GM19193 (cell line): ENCODE results near the gene C2CD2L.

Experiments used
- POLR2A ChIP-seq: IDR thresholded peaks from 4 replicates; pipeline ENCODE4 v1.6.1; 2011; ENCODE audit not compliant: insufficient read depth, insufficient read length; ENCODE audit errors: extremely low read depth

The C2CD2L gene

DNA sequence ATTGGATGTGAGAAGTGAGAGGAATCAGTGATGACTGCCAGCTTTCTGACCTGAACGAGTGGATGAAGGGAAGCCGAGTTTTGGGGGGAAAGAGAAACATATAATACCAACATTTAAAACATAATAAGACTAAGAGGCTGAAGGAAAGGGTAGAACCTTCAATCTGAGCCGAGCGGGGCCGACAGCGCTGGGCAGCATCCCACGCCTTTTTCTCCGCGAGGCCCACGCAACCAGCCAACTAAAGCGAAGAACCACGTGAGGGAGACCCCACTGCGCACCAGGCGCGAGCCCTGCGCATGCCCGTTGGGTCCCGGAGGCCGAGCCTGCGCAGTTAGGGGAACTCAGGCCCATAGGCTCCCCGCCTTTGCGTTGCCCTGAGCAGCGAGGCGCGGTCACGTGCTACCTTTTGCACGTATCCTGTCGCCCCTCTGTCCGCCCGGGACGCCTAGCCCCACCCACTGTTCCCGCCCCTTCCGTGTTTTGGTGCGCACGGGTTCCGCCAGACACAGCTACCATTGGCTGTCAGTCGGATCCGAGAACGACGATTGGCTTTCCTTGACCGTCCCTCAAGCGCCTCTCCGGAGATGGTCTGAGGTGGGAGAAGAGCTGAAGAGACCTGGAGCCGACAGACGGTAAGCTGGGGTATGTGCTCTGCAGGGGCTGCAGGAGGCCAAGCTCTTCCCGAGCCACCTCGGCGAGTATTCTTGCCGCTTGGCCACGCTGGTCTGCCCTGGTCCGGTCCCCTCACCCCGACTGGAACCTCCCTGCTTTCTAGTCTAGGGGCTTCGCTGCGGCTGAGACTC lies 14.1 kb downstream of the C2CD2L start, which contains the start of gene HINFP:
HINFP (plus strand) TSS at position 573 of the 803 bp plus-strand sequence. CDS start 5,365 bp downstream, outside the sequence.
- peak; percentile 75 for TF ChIP-seq POLR2A

DNA sequence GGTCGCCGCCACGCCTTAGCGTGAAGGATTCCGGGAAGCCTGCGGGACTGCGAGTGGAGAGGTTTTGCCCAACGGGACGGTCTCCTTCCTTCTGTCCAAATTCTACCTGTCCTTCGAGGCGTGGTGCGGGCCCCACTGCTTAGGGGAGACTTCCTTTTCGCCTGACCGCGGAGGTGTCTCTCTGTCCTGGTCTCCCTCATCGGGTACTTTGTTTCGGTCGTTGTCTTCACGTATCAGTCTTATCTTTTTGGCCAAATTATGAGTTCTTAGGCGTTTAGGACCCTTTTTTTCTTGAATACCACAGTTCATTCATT lies 14.6 kb downstream of the C2CD2L start:
- no peak for TF ChIP-seq POLR2A

DNA sequence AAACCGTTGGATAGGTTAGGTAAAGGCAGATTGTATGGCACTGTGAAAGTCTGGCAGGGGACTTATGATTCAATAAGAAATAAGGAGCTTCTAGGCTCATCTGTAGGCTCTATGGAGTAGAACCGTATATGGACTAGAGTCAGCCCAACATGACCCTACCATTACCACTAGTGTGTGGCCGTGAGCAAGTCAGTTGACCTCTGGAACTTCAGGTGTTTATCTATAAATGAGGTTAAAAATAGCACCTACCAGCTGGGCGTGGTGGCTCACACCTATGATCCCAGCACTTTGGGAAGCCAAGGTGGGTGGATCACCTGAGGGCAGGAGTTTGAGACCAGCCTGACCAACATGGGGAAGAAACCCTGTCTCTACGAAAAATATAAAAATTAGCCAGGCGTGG lies 18.7 kb downstream of the C2CD2L start:
- no peak for TF ChIP-seq POLR2A

DNA sequence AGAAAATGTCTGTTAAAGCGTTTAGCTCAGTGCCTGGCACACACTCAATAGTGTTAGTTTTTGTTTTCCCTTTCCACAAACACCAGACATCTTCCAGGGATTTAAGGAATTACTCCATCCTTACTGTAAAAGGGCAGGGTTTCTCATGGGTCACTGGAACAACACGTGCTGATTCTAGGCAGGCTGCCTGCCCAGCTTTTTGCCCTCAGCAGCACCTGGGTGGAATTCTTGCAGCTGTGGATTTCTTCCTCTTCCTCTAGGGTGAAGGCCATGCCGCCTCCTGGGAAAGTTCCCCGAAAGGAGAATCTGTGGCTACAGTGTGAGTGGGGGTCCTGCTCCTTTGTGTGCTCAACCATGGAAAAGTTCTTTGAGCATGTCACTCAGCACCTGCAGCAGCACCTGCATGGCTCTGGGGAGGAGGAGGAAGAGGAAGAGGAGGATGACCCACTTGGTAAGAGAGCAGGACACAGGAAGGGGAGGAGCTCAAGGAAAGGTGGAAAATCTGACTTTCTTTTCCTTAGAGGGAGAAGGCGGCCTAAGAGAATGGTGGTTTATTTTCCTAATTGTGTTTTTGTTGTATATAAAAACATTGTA lies 19.6 kb downstream of the C2CD2L start:
- no peak for TF ChIP-seq POLR2A

DNA sequence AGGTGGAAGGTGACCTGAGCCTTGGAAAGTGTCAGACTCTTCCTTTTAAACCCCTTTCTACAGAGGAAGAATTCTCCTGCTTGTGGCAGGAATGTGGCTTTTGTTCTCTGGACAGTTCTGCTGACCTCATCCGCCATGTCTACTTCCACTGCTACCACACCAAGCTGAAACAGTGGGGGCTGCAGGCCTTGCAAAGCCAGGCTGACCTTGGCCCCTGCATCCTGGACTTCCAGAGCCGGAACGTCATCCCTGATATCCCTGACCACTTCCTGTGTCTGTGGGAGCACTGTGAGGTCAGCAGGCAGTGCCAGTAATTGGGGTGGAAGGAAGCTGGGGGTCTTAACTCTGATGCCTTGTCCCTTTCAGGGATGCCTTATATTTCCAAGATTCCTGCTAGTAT lies 23.5 kb downstream of the C2CD2L start:
- TF ChIP-seq POLR2A: no peak

DNA sequence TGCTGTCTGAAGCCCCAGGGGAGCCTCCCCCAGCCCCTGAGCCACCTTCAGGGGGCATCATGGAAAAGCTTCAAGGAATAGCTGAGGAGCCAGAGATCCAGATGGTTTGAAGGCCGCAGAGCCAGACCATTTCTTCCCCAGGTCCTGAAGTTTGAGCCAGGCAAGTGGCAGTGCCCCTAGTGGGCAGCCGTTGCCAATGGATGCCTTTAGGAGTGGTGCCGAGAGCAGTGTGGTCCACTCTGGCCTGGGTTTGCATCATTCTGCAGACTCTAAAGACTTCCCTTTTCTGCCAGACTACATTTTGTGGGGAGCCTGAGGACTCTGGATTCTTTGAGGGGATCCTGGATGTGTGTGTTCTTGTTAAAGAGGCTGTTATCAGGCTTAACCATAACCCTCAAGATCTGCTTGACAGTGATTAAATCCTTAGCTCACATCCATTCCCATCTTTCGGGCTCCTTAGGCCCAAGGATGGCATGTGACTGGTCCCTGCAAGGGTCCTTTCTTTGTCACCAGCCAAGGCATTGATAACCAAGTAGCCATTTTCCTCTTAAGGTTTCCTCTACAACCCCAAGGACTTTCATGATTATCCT lies 27.3 kb downstream of the C2CD2L start:
- TF ChIP-seq POLR2A: no peak

DNA sequence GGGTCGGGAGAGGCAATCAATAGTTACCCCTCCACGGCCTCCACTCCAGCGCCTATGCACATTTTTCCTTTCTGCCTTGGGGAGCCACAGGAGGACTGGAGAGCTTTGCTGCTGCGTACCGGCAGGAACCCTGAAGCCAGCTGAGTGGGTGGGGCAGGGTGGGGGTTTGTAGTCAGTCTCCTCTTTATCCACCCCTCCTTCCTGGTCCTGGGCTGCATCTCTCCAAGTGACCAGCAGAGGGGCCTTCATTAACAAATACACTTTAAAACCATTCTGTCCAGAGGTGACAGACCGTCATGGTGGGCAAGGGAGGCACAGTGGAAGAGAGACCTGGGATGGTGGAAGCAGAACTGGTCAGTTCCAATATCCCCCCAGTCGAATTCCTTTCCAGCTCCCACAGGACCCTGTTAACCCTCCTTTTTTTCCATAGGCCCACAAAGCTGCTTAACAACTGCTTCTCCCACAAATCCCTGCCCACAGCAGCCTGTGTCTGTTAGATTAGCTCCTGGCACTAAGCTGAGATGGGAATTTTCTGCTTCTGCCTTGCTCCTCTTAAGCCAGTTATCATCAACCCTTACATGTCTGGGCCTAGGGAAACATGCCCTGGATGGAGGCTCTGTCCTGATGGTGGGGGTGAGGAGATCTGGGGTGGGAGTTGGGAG lies 37.8 kb downstream of the C2CD2L start:
- no peak for TF ChIP-seq POLR2A

DNA sequence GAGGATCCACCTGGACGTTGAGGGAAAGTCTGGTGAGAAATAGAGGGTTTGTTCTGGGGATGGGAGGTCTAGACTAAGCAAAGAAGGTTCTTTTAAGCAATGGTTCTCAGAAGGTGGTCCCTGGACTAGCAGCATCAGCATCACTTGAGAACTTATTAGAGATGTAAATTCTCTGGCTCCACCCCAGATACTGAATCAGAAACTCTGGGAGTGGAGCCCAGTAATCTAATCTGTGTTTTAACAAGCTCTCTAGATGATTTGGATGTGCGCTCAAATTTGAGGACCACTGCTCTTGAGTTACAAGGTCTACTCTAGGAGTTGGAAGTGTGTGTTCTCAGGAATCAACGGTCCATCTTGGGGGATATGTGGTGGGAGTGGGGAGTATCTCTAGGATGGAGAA lies 38.4 kb downstream of the C2CD2L start:
- no peak for TF ChIP-seq POLR2A

DNA sequence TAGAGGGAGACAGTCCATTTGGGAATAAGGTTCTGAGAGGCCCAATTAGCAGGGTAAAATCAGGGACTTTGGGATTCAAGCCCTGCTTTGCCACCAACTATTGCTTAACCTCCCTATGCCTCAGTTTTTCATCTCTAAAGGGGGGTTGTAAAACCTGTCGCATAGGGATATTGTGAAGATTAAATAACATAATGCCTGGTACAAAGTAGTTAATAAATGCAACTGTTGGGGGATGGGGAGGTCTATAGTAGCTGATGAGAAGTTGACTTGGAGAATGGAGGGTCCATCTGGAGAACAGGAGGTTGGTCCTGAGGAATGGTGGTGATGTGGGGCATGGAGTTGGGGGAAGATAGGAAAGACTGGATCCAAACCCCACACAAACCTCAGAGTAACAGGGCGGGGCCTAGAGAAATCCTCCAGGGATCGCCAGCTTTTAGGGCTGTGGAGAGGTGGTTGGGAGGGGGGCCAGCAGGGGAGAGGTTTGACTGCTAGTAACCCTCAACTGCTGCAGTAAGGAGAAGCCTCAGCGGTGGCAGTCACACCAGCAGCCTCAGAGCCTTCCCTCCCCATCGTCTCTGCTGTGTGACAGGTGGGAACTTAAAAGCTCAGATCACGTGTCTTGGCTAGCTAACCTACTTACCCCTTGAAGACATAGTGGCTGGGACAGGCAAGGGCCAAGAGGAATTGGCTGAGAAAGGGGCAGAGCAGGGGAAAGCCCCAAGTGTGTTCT lies 40.6 kb downstream of the C2CD2L start:
- TF ChIP-seq POLR2A: no peak

DNA sequence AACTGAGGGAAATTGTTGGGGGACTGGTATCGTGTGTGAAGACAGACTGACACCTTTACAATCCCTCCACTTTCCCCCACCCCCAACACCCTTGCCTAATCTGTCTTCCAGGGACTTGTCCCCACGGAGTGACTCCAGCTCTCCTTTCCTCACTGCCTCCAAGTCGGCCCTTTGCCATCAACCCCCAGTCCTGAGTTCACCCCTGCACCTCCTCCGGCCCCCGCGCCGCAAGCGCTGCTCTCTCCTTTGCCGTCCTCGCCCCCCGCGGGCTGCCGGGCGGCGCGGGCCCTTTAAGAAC lies 41.5 kb downstream of the C2CD2L start:
- no peak for TF ChIP-seq POLR2A

DNA sequence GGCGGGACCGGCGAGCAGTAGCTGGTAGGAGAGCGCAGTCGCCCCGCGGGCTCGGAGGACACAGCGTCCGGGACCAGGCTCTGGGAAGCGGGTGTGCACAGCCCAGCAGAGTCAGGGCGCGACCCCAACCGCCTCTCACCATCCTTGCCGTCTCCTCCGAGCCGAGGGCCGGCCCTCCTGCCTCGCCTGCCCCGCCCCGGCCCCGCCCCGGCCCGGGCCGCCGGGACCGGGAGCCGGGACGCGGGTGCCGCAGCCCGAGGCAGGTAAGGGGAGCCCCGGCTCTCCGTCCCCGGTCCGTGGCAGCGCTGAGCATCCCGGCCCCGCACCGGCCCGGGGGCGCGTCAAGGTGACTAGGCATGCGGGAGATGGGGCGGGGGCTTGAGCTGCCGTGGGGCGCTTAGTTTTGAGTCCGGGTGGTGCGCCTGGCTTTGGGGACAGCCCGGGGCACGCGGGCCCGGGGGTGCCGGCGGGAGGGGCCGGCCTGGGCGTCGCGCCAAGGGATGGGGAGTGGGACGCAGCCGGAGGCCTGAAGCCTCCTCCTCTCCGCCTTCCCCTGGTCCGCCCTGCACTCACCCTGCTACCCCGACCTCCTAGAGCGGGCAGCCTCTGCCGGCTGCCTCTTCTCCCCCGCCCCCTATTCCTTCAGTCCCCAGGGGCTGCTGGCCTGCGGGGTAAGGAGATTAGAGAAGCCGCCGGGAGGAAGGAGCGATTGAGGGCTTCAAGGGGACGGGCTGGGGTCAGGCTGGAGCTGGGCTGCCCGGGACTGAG lies 42.1 kb downstream of the C2CD2L start, which contains the start of gene ABCG4:
ABCG4 (plus strand) TSS at position 35 of the 768 bp plus-strand sequence. CDS start 914 bp downstream, outside the sequence.
- no peak for TF ChIP-seq POLR2A

DNA sequence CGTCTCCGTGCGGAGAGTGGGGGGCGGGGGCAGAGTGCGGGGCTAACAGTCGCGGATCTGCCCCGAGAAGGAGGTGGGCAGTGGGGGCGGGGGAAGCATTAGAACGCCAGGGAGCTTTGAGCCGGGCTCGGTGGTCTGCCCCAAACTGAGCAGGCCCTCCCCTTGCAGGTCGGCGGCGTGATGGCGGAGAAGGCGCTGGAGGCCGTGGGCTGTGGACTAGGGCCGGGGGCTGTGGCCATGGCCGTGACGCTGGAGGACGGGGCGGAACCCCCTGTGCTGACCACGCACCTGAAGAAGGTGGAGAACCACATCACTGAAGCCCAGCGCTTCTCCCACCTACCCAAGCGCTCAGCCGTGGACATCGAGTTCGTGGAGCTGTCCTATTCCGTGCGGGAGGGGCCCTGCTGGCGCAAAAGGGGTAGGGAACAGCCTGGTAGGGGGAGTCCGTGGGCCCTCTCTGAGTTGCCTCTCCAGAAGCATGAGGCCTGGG lies 42.7 kb downstream of the C2CD2L start:
- no peak for TF ChIP-seq POLR2A

DNA sequence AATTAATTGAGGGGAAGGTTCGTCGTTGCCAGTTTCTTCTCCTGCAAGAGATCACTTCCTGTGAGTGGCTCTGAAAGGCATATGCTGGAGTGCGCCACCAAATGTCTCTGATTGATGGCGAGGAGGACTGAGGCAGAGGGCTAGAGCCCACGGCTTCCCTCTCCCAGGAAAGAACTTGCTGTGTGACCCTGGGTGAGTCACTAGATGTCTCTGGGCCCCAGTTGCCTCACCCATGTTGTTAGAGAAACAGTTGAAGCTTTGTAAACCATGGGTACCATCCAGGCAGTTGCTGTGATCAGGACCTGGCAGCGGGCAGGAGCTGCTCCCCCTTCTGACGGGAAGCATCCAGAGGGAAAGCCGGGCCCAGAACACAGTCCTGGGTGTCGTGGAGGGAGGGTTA lies 44.9 kb downstream of the C2CD2L start:
- TF ChIP-seq POLR2A: no peak

DNA sequence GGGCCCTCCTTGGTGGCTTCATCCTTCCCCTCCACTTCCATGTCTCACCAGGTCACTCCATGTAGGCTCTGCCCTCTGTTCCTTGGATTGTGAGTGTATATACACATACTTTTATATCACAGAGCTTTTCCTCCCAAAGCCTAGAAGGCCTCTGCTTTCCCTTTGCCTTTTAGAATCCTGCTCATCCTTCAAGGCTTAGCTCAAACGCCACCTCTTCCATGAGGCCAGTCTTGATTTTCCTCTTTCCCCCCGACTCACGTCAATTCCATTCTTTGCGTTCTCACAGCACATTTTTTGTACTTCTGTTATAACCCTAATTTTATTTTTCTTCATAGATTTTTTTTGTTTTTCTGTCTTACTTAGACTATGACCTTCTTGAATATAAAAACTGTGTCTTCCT lies 45.5 kb downstream of the C2CD2L start:
- TF ChIP-seq POLR2A: no peak
